ENCODE results near the gene SCUBE2.

DNA sequence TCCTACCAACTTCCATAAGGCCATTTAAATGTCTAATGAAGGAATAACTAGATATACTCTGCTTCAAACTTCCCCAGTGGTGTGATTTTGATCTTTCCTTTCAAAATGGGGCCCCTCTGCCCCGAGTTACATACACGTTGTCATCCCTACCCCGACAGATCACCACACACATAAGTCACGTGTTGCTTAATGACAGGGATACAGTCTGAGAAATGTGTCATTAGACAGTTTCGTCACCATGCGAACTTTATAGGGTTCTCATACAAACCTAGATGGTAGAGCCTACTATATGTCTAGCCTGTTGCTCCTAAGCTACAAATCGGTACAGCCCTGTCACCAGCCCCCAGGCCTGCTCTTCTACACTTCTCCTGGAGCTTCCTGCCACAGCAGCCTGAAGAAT lies 49.8 kb upstream of the SCUBE2 start:
- TF ChIP-seq, protein P1, sequence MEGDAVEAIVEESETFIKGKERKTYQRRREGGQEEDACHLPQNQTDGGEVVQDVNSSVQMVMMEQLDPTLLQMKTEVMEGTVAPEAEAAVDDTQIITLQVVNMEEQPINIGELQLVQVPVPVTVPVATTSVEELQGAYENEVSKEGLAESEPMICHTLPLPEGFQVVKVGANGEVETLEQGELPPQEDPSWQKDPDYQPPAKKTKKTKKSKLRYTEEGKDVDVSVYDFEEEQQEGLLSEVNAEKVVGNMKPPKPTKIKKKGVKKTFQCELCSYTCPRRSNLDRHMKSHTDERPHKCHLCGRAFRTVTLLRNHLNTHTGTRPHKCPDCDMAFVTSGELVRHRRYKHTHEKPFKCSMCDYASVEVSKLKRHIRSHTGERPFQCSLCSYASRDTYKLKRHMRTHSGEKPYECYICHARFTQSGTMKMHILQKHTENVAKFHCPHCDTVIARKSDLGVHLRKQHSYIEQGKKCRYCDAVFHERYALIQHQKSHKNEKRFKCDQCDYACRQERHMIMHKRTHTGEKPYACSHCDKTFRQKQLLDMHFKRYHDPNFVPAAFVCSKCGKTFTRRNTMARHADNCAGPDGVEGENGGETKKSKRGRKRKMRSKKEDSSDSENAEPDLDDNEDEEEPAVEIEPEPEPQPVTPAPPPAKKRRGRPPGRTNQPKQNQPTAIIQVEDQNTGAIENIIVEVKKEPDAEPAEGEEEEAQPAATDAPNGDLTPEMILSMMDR (IDR thresholded peaks at IDR 0.05; ENCODE audit: insufficient read depth, low read depth, low read length) = no peak
- no peak for TF ChIP-seq EZH2 (IDR thresholded peaks at IDR 0.05; ENCODE audit: insufficient read depth, low read length)
